ENCODE data around the gene HCFC1R1. TPM values are rescaled to one million over a fixed set of nuclear protein-coding genes. Genes with fewer than 3 reads are reported as not detected.

The HCFC1R1 gene
- polyA plus RNA-seq, 1 donor from 2014 or later = 19.0 TPM

DNA sequence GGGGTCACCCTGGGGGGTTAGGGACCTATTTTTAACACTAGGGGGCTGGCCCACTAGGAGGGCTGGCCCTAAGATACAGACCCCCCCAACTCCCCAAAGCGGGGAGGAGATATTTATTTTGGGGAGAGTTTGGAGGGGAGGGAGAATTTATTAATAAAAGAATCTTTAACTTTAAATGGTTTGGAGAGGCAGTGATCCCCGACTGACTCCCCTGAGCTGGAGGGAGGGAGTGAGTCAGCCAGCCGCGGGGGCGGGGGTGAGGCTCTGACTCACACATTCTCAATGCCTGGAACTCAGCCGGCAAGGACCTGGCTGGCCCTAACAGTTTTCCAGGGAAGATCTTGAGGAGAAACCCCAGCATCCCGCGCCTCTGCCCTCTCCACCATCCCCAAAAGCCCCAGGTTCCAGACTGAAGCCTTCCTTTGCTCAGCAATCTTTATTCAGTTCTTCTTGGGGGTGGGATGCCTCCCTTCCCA is 1.5 kb downstream of the HCFC1R1 start:
- no peak overlapping the region for H3K4me2 ChIP-seq (ENCODE audit: low read length)
- peak overlapping the region; percentile 82 for H3K4me3 ChIP-seq (ENCODE audit: low read length)
- no peaks in the 10 kb centered on the region for H3K9me3 ChIP-seq (ENCODE audit: low read length)
- H3K9me2 ChIP-seq (ENCODE audit: insufficient read depth, low read length) = no peaks in the 10 kb centered on the region
- H3K9ac ChIP-seq (ENCODE audit: low read length) = no peak overlapping the region
- H3K27me3 ChIP-seq (ENCODE audit: insufficient read depth, low read depth, low read length) = peaks cover 34% of the 10 kb centered on the region
- TF ChIP-seq, protein P1, sequence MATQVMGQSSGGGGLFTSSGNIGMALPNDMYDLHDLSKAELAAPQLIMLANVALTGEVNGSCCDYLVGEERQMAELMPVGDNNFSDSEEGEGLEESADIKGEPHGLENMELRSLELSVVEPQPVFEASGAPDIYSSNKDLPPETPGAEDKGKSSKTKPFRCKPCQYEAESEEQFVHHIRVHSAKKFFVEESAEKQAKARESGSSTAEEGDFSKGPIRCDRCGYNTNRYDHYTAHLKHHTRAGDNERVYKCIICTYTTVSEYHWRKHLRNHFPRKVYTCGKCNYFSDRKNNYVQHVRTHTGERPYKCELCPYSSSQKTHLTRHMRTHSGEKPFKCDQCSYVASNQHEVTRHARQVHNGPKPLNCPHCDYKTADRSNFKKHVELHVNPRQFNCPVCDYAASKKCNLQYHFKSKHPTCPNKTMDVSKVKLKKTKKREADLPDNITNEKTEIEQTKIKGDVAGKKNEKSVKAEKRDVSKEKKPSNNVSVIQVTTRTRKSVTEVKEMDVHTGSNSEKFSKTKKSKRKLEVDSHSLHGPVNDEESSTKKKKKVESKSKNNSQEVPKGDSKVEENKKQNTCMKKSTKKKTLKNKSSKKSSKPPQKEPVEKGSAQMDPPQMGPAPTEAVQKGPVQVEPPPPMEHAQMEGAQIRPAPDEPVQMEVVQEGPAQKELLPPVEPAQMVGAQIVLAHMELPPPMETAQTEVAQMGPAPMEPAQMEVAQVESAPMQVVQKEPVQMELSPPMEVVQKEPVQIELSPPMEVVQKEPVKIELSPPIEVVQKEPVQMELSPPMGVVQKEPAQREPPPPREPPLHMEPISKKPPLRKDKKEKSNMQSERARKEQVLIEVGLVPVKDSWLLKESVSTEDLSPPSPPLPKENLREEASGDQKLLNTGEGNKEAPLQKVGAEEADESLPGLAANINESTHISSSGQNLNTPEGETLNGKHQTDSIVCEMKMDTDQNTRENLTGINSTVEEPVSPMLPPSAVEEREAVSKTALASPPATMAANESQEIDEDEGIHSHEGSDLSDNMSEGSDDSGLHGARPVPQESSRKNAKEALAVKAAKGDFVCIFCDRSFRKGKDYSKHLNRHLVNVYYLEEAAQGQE (IDR thresholded peaks at IDR 0.05; ENCODE audit: borderline replicate concordance) = no peak
- TF ChIP-seq EP300 (conservative IDR thresholded peaks at IDR 0.05; ENCODE audit: poor library complexity, severe bottlenecking) (no peak), POLR2AphosphoS5 (IDR thresholded peaks at IDR 0.05) (no peak), RAD21 (conservative IDR thresholded peaks at IDR 0.05) (no peak), TAF1 (IDR thresholded peaks at IDR 0.05; ENCODE audit: low read depth) (no peak), SMC3 (conservative IDR thresholded peaks at IDR 0.05; ENCODE audit: poor library complexity) (no peak), EZH2 (IDR thresholded peaks at IDR 0.05; ENCODE audit: borderline replicate concordance, insufficient read depth, low read length, poor library complexity, severe bottlenecking) (no peak), CTCF (IDR thresholded peaks at IDR 0.05; ENCODE audit: poor library complexity, severe bottlenecking) (no peak), MXI1 (conservative IDR thresholded peaks at IDR 0.05; ENCODE audit: poor library complexity, severe bottlenecking) (no peak)
- H3K27ac ChIP-seq (ENCODE audit: low read length) = no peak overlapping the region
- no peaks in the 10 kb centered on the region for H3K79me2 ChIP-seq (replicated peaks; ENCODE audit: insufficient read depth, low read length)
- no peaks in the 10 kb centered on the region for H3K36me3 ChIP-seq (ENCODE audit: insufficient read depth, low read length)
- H4K20me1 ChIP-seq (ENCODE audit: insufficient read depth) = no peaks in the 10 kb centered on the region
- no peak overlapping the region for H2AFZ ChIP-seq (ENCODE audit: low read depth, low read length)
- H3F3A ChIP-seq (ENCODE audit: insufficient read depth, low read length, poor library complexity, severe bottlenecking) = no peaks in the 10 kb centered on the region

GRCh38 chr16:3021449-3022207 is 2.1 kb downstream of the HCFC1R1 start:
- Histone ChIP-seq H3K9ac (ENCODE audit: low read length) (no peak overlapping the region), H3K79me2 (replicated peaks; ENCODE audit: insufficient read depth, low read length) (no peaks in the 10 kb centered on the region), H3K9me2 (ENCODE audit: insufficient read depth, low read length) (no peaks in the 10 kb centered on the region), H3K36me3 (ENCODE audit: insufficient read depth, low read length) (no peaks in the 10 kb centered on the region), H3K27me3 (ENCODE audit: insufficient read depth, low read depth, low read length) (peaks cover 38% of the 10 kb centered on the region), H3K27ac (ENCODE audit: low read length) (no peak overlapping the region), H3K4me2 (ENCODE audit: low read length) (no peak overlapping the region), H3K9me3 (ENCODE audit: low read length) (no peaks in the 10 kb centered on the region), H4K20me1 (ENCODE audit: insufficient read depth) (no peaks in the 10 kb centered on the region), H3K4me3 (ENCODE audit: low read length) (peak overlapping the region; percentile 53), H2AFZ (ENCODE audit: low read depth, low read length) (no peak overlapping the region), H3F3A (ENCODE audit: insufficient read depth, low read length, poor library complexity, severe bottlenecking) (no peaks in the 10 kb centered on the region)
- TF ChIP-seq EP300 (conservative IDR thresholded peaks at IDR 0.05; ENCODE audit: poor library complexity, severe bottlenecking) (no peak), RAD21 (conservative IDR thresholded peaks at IDR 0.05) (no peak), TAF1 (IDR thresholded peaks at IDR 0.05; ENCODE audit: low read depth) (no peak), EZH2 (IDR thresholded peaks at IDR 0.05; ENCODE audit: borderline replicate concordance, insufficient read depth, low read length, poor library complexity, severe bottlenecking) (no peak), MXI1 (conservative IDR thresholded peaks at IDR 0.05; ENCODE audit: poor library complexity, severe bottlenecking) (no peak), CTCF (IDR thresholded peaks at IDR 0.05; ENCODE audit: poor library complexity, severe bottlenecking) (no peak), SMC3 (conservative IDR thresholded peaks at IDR 0.05; ENCODE audit: poor library complexity) (no peak), POLR2AphosphoS5 (IDR thresholded peaks at IDR 0.05) (no peak)
- TF ChIP-seq, protein P1 (IDR thresholded peaks at IDR 0.05; ENCODE audit: borderline replicate concordance) = no peak
